COLO829 (cell line): ENCODE measurements around the gene PTK7.

ENCODE experiments used
- DNase-seq: peaks from one replicate; pipeline ENCODE4 v3.0.0; 2012; ENCODE audit warnings: low spot score

Gene PTK7

GRCh38 chr6:43086022-43086658 is 10.0 kb downstream of the PTK7 start:
- no peak for DNase-seq

- no peak for DNase-seq
Observed at GRCh38 chr6:43088654-43089056, 12.5 kb downstream of the PTK7 start.

- DNase-seq, result peak; percentile 66
Observed at GRCh38 chr6:43089467-43089866, 13.4 kb downstream of the PTK7 start.

- DNase-seq, result no peak
Observed at GRCh38 chr6:43089874-43090558, 13.9 kb downstream of the PTK7 start.

- DNase-seq, result no peak
Observed at GRCh38 chr6:43090559-43090956, 14.4 kb downstream of the PTK7 start.

- DNase-seq, result no peak
Observed at GRCh38 chr6:43091020-43091419, 14.9 kb downstream of the PTK7 start.

GRCh38 chr6:43091436-43091991 is 15.4 kb downstream of the PTK7 start:
- no peak for DNase-seq

GRCh38 chr6:43092635-43093034 is 16.5 kb downstream of the PTK7 start:
- no peak for DNase-seq

GRCh38 chr6:43093436-43094289 is 17.5 kb downstream of the PTK7 start:
- no peak for DNase-seq

- DNase-seq, result no peak
Observed at GRCh38 chr6:43095939-43096338, 19.8 kb downstream of the PTK7 start.

GRCh38 chr6:43096451-43097097 is 20.5 kb downstream of the PTK7 start:
- DNase-seq, result peak; percentile 83

GRCh38 chr6:43097098-43097489 is 21.0 kb downstream of the PTK7 start:
- no peak for DNase-seq

- no peak for DNase-seq
Observed at GRCh38 chr6:43097502-43097901, 21.4 kb downstream of the PTK7 start.

GRCh38 chr6:43101497-43101896 is 25.4 kb downstream of the PTK7 start:
- no peak for DNase-seq

GRCh38 chr6:43103253-43103876 is 27.3 kb downstream of the PTK7 start:
- DNase-seq, result no peak

- DNase-seq, result no peak
Observed at GRCh38 chr6:43105538-43106222, 29.6 kb downstream of the PTK7 start.

- DNase-seq, result no peak
Observed at GRCh38 chr6:43107344-43108062, 31.4 kb downstream of the PTK7 start.

- no peak for DNase-seq
Observed at GRCh38 chr6:43113431-43114260, 37.5 kb downstream of the PTK7 start.

GRCh38 chr6:43115365-43115764 is 39.3 kb downstream of the PTK7 start:
- no peak for DNase-seq
